Measurements from ENCODE around the gene NAALADL2.

GRCh38 chr3:175857666-175858270 lies 998.6 kb downstream of the NAALADL2 start:
- no peak for TF ChIP-seq CTCF (IDR thresholded peaks at IDR 0.05; ENCODE audit: insufficient read depth, low read length, poor library complexity, severe bottlenecking)
- no peak for TF ChIP-seq EZH2phosphoT487 (conservative IDR thresholded peaks at IDR 0.05; ENCODE audit: low read length)
